Fibroblast of upper back skin (primary cell): ENCODE results near the gene ELF1.

ENCODE experiments used
- DNase-seq: peaks from one replicate; pipeline ENCODE4 v3.0.0-alpha.2; 2013

Gene ELF1

GRCh38 chr13:41006306-41006705, 12.8 kb downstream of the ELF1 start:
- DNase-seq = no peak

- DNase-seq = no peak
Measured at GRCh38 chr13:41005704-41006103, 13.4 kb downstream of the ELF1 start.

GRCh38 chr13:41004875-41005693, 14.0 kb downstream of the ELF1 start:
- no peak for DNase-seq

- no peak for DNase-seq
Measured at GRCh38 chr13:41002606-41003005, 16.5 kb downstream of the ELF1 start.

- no peak for DNase-seq
Measured at GRCh38 chr13:41001695-41002094, 17.4 kb downstream of the ELF1 start.

GRCh38 chr13:40999416-40999815, 19.7 kb downstream of the ELF1 start:
- DNase-seq = no peak

GRCh38 chr13:40996426-40997092, 22.6 kb downstream of the ELF1 start:
- DNase-seq = no peak

- DNase-seq = no peak
Measured at GRCh38 chr13:40995997-40996396, 23.1 kb downstream of the ELF1 start.

- no peak for DNase-seq
Measured at GRCh38 chr13:40994581-40995230, 24.4 kb downstream of the ELF1 start.

GRCh38 chr13:40993987-40994386, 25.1 kb downstream of the ELF1 start:
- DNase-seq = no peak

GRCh38 chr13:40992678-40993518, 26.2 kb downstream of the ELF1 start:
- DNase-seq = no peak

- no peak for DNase-seq
Measured at GRCh38 chr13:40987606-40988280, 31.4 kb downstream of the ELF1 start.

GRCh38 chr13:40986101-40986856, 32.8 kb downstream of the ELF1 start:
- DNase-seq = no peak

- no peak for DNase-seq
Measured at GRCh38 chr13:40985381-40986100, 33.6 kb downstream of the ELF1 start.

- no peak for DNase-seq
Measured at GRCh38 chr13:40984668-40985366, 34.3 kb downstream of the ELF1 start.

- DNase-seq = no peak
Measured at GRCh38 chr13:40983725-40984667, 35.1 kb downstream of the ELF1 start.

- no peak for DNase-seq
Measured at GRCh38 chr13:40983259-40983658, 35.9 kb downstream of the ELF1 start.

GRCh38 chr13:40982772-40983171, 36.3 kb downstream of the ELF1 start:
- peak; percentile 14 for DNase-seq

- no peak for DNase-seq
Measured at GRCh38 chr13:40981949-40982348, 37.2 kb downstream of the ELF1 start.
